Measurements from ENCODE around the gene ARFGEF3.

- TF ChIP-seq ZNF514 (tag by site-specific recombination; IDR thresholded peaks at IDR 0.05), result no peak
- TF ChIP-seq ZNF274 (IDR thresholded peaks at IDR 0.05; ENCODE audit: low read length), result no peak
- TF ChIP-seq ZNF274 (tag by site-specific recombination; IDR thresholded peaks at IDR 0.05; ENCODE audit: borderline replicate concordance), result no peak
- TF ChIP-seq ZBTB44 (tag by site-specific recombination; IDR thresholded peaks at IDR 0.05), result no peak
- TF ChIP-seq ZXDB (tag by site-specific recombination; IDR thresholded peaks at IDR 0.05), result no peak
- TF ChIP-seq, protein P1, sequence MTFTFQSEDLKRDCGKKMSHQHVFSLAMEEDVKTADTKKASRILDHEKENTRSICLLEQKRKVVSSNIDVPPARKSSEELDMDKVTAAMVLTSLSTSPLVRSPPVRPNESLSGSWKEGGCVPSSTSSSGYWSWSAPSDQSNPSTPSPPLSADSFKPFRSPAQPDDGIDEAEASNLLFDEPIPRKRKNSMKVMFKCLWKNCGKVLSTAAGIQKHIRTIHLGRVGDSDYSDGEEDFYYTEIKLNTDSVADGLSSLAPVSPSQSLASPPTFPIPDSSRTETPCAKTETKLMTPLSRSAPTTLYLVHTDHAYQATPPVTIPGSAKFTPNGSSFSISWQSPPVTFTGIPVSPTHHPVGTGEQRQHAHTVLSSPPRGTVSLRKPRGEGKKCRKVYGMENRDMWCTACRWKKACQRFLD (tag by site-specific recombination; IDR thresholded peaks at IDR 0.05), result no peak
- no peak for TF ChIP-seq SCRT2 (tag by site-specific recombination; IDR thresholded peaks at IDR 0.05)
- TF ChIP-seq ZNF2 (tag by site-specific recombination; IDR thresholded peaks at IDR 0.05), result no peak
- no peak for TF ChIP-seq ZNF398 (tag by site-specific recombination; IDR thresholded peaks at IDR 0.05)
- TF ChIP-seq MYNN (tag by site-specific recombination; IDR thresholded peaks at IDR 0.05; ENCODE audit: borderline replicate concordance), result no peak
- no peak for TF ChIP-seq ZBTB49 (tag by site-specific recombination; IDR thresholded peaks at IDR 0.05; ENCODE audit: low read depth)
- no peak for TF ChIP-seq CTCF (tag by site-specific recombination; IDR thresholded peaks at IDR 0.05)
- no peak for TF ChIP-seq ZNF423 (tag by site-specific recombination; IDR thresholded peaks at IDR 0.05)
- TF ChIP-seq ZNF138 (tag by site-specific recombination; IDR thresholded peaks at IDR 0.05; ENCODE audit: borderline replicate concordance), result no peak
These were observed 210.0 kb downstream of the ARFGEF3 start for GRCh38 chr6:138371720-138372119.
